HL-60 (cell line): Measurements from ENCODE around the gene ROR2.

ENCODE experiments used
- DNase-seq, 2 experiments: peaks; one replicate each; pipeline ENCODE4 v3.0.0-alpha.2; 2010 to 2020; ENCODE audit warnings: low read depth in 1 of 2, low spot score in 1 of 2
- H3K27ac ChIP-seq: fragments of 250-450 bp; sonication (Bioruptor Pico); replicated peaks from 2 replicates; pipeline ENCODE4 v1.5.1; 2020; ENCODE audit warnings: mild to moderate bottlenecking, moderate library complexity
- H3K27me3 ChIP-seq: fragments of 250-450 bp; sonication (Bioruptor Pico); 2 replicates; pipeline ENCODE4 v1.5.1; 2021; ENCODE audit warnings: mild to moderate bottlenecking, moderate library complexity; ENCODE audit not compliant: insufficient read depth, poor library complexity, severe bottlenecking
- H3K4me3 ChIP-seq: replicated peaks from 2 replicates; pipeline ENCODE4 v1.5.1; 2011; ENCODE audit warnings: mild to moderate bottlenecking, control low read depth, low read length; ENCODE audit not compliant: insufficient read depth
- GABPA ChIP-seq: IDR thresholded peaks from 2 replicates; pipeline ENCODE4 v1.6.1; 2012; ENCODE audit warnings: low read depth
- POLR2AphosphoS5 ChIP-seq: IDR thresholded peaks from 2 replicates; pipeline ENCODE4 v1.6.1; 2012; ENCODE audit warnings: low read depth
- REST ChIP-seq: IDR thresholded peaks from 2 replicates; pipeline ENCODE4 v1.6.1; 2012; ENCODE audit warnings: low read depth; ENCODE audit not compliant: insufficient replicate concordance
- SPI1 ChIP-seq: IDR thresholded peaks from 2 replicates; pipeline ENCODE4 v1.6.1; 2012; ENCODE audit warnings: low read depth, mild to moderate bottlenecking, borderline replicate concordance
- TF ChIP-seq, protein P1 (sequence below): IDR thresholded peaks from one replicate; pipeline ENCODE4 v1.5.1; 2011; ENCODE audit warnings: low read length, control low read depth, inconsistent platforms; ENCODE audit not compliant: insufficient read depth

Gene ROR2

DNA sequence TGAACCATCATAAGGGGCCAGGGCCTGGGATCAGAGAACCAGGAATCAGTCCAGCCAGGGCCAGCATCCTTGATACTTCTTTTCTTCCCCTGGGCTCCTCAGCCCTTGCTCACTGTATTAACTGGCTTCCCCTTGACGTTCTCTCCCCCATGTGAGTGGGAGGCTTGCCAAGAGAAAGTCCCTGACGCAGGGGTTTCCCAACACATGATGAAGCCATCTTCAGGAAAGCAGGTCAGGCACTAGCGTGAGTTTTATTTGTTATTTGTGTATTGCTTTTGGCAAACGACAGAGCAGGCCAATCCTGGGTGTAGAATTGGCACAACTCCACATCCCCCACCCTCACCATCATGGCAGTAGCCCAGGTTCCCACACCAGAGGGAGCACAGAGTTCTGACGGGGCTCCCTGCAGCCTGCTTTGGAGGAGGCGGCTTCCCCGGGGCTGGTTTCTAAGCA is 360.9 kb downstream of the ROR2 start:
- TF ChIP-seq SPI1 (no peak), REST (no peak), GABPA (no peak), POLR2AphosphoS5 (no peak)
- TF ChIP-seq, protein P1, sequence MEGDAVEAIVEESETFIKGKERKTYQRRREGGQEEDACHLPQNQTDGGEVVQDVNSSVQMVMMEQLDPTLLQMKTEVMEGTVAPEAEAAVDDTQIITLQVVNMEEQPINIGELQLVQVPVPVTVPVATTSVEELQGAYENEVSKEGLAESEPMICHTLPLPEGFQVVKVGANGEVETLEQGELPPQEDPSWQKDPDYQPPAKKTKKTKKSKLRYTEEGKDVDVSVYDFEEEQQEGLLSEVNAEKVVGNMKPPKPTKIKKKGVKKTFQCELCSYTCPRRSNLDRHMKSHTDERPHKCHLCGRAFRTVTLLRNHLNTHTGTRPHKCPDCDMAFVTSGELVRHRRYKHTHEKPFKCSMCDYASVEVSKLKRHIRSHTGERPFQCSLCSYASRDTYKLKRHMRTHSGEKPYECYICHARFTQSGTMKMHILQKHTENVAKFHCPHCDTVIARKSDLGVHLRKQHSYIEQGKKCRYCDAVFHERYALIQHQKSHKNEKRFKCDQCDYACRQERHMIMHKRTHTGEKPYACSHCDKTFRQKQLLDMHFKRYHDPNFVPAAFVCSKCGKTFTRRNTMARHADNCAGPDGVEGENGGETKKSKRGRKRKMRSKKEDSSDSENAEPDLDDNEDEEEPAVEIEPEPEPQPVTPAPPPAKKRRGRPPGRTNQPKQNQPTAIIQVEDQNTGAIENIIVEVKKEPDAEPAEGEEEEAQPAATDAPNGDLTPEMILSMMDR: no peak
- H3K4me3 ChIP-seq: no peak overlapping the region
- no peak for DNase-seq
- no peak overlapping the region for H3K27ac ChIP-seq
- H3K27me3 ChIP-seq: peaks cover 3% of the 10 kb centered on the region

DNA sequence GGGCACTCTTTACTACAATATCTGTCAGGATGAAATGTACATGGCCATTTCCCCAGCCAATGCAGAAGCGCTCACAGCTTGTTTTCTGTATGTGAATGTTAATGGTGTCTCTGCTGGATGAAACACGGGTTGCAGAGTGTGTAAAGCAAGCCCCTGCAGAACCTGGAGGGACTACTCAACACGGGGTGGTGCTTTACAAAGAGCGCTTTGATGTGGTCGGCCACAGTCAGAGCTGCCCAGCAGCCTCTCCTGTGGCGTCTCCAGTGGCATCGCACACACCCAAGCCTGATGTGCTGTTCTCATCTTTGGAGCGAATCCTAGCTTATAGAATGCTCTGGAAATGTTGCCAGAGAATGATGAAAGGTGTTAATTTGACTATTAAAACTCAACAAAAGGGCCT is 363.7 kb downstream of the ROR2 start:
- Histone ChIP-seq H3K4me3 (no peak overlapping the region), H3K27ac (no peak overlapping the region), H3K27me3 (peaks cover 3% of the 10 kb centered on the region)
- DNase-seq: no peak
- TF ChIP-seq SPI1 (no peak), GABPA (no peak), POLR2AphosphoS5 (no peak), REST (no peak)
- TF ChIP-seq, protein P1: no peak

DNA sequence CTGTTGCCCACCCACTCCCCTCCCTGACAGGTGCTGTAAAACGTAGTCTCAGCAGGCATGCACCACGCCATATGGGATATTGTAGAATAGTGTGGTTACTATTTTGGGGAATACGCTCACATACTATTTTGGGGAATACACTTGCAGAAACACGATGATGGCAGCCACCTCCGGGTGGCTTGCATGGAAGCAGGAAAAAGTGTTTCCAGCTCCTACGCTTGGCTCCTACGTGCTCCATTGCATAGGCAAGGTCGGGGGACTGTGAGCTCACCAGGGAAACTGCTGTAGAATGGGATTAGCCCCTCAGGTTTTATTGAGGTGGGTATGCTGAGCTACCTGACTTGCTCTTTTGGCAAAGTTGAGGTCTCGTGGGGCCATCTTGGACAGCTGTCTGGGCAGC is 366.1 kb downstream of the ROR2 start:
- TF ChIP-seq GABPA: no peak
- no peak for TF ChIP-seq SPI1
- TF ChIP-seq, protein P1: no peak
- no peak for TF ChIP-seq REST
- TF ChIP-seq POLR2AphosphoS5: no peak

More for the DNA sequence above, 366.1 kb downstream of the ROR2 start:
- Histone ChIP-seq H3K27me3 (peaks cover 3% of the 10 kb centered on the region), H3K27ac (no peak overlapping the region), H3K4me3 (no peak overlapping the region)
- DNase-seq: no peak
